ENCODE measurements around the gene PTK7. TPM values are rescaled to one million over a fixed set of nuclear protein-coding genes. Genes with fewer than 3 reads are reported as not detected.
A peak's percentile ranks its signal among the peaks of the same experiment; 100 is the strongest.

PTK7 gene
- total and polyA plus RNA-seq, 4 experiments from 2014 or later = 0.08 to 0.42 (median 0.26) TPM; not detected in 1

DNA sequence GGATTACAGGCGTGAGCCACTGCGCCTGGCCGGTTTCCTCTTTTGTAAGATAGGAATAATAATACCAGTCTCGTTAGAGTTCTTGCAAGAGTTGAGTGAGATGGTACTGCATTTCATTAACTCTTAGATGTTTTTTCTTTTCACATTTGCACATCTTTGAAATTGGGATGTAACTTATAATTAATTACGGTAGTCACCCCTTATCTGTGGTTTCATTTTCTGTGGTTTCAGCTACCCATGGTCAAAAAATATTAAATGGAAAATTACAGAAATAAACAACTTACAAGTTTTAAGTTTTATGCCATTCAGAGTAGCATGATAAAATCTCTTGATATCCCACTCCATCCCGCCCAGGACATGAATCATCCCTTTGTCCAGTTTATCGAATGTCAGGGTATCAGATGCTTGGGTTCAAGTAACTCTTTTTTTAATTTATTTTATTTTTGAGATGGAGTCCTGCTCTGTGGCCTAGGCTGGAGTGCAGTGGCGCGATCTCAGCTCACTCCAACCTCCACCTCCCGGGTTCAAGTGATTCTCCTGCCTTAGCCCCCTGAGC, 15.4 kb downstream of the PTK7 start:
- Histone ChIP-seq H3K4me3 (ENCODE audit: low read length in 2 of 2) (no peak overlapping the region), H3K9me3 (ENCODE audit: control insufficient read depth in 1 of 2, low read length in 2 of 2) (no peaks in the 10 kb centered on the region), H3K27ac (ENCODE audit: low read depth, low read length) (no peak overlapping the region), H3K36me3 (ENCODE audit: insufficient read depth, low read length) (no peaks in the 10 kb centered on the region), H3K4me1 (ENCODE audit: insufficient read depth, low read length) (peaks cover 15% of the 10 kb centered on the region), H3K27me3 (ENCODE audit: insufficient read depth, low read length) (no peaks in the 10 kb centered on the region)
- Mint-ChIP-seq H3K4me3 (no peak overlapping the region), H3K36me3 (no peaks in the 10 kb centered on the region), H3K27ac (no peak overlapping the region), H3K9me3 (no peaks in the 10 kb centered on the region), H3K4me1 (peaks cover 12 to 22% (median 15%) of the 10 kb centered on the region in 4 donors), H3K27me3 (no peaks in the 10 kb centered on the region)
- ChIA-PET POLR2A (ENCODE audit: partially characterized antibody) (no interaction called here), CTCF (ENCODE audit: partially characterized antibody) (no interaction called here)
- intact Hi-C loops (cut with micrococcal nuclease) = no loop called here
- no peak for DNase-seq

DNA sequence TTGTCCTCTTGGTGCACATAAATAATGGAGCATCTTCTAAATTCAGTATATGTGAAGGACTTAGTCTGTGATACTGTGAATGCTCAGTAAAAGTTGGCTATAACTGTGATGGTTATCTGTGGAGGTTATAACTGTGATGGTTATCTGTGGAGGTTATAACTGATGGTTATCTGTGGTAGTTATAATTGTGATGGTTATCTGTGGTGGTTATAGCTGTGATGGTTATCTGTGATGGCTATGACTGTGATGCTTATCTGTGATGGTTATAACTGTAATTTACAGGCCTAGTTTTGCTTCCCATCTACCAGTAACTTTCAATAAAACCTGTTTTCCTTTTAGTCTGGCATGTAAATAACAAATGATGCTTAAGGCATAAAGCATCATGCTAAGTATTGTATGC, 16.5 kb downstream of the PTK7 start:
- Histone ChIP-seq H3K36me3 (ENCODE audit: insufficient read depth, low read length) (no peaks in the 10 kb centered on the region), H3K4me1 (ENCODE audit: insufficient read depth, low read length) (peaks cover 15% of the 10 kb centered on the region), H3K27ac (ENCODE audit: low read depth, low read length) (no peak overlapping the region), H3K27me3 (ENCODE audit: insufficient read depth, low read length) (no peaks in the 10 kb centered on the region), H3K9me3 (ENCODE audit: control insufficient read depth in 1 of 2, low read length in 2 of 2) (no peaks in the 10 kb centered on the region), H3K4me3 (ENCODE audit: low read length in 2 of 2) (no peak overlapping the region)
- H3K36me3 Mint-ChIP-seq = no peaks in the 10 kb centered on the region
- peak overlapping the region in 4 of 7 donors; percentile 4 to 58 (median 14) for H3K27ac Mint-ChIP-seq
- ChIA-PET POLR2A (ENCODE audit: partially characterized antibody) (no interaction called here), CTCF (ENCODE audit: partially characterized antibody) (no interaction called here)
- intact Hi-C loops (cut with micrococcal nuclease) = no loop called here
- H3K9me3 Mint-ChIP-seq = no peaks in the 10 kb centered on the region
- peaks cover 12 to 22% (median 15%) of the 10 kb centered on the region in 4 donors for H3K4me1 Mint-ChIP-seq
- H3K27me3 Mint-ChIP-seq = no peaks in the 10 kb centered on the region
- peak in 1 of 5 donors; percentile 12 for DNase-seq
- H3K4me3 Mint-ChIP-seq = peak overlapping the region in 5 of 8 donors; percentile 3 to 48 (median 25)

DNA sequence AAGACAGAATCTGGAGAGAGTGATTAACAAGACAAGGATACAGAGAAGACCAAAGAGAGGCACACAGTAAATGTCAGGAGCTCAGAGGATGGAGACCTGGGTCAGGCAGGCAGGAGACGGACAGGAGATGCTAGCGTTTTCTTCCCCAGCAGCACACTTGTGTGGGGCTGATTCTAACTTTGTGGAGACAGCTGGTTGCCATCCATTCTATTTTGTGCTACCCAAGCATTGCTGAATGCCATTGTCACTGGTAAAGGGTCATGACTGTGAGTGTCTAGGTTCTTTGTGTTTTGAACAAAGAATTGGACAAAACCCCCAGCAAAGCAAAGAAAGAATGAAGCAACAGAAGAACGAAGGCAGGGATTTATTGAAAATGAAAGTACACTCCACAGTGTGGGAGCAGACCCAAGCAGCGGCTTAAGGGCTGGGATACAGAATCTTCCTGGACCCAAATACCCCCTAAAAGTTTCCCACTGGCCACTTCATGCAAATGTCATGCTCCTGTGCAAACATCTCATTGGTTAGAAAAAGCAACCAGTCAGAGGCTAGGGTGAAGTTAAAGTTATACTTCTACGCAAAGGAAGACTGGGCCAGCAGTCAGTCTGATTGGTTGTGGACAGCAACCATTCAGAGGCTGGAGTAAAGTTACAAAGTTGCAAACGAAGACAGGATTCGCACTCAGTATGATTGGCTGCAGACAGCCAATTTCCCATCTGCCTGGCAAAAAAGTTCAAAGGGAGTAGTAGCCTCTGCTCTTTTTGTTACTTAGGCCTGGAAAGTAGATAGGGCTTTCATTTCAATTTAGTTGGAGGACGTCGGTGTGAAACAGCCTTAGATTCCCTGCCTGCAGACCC, 17.5 kb downstream of the PTK7 start:
- POLR2A ChIA-PET (ENCODE audit: partially characterized antibody) = no interaction called here
- peak overlapping the region in 3 of 7 donors; percentile 18 to 88 (median 41) for H3K27ac Mint-ChIP-seq
- intact Hi-C loops (cut with micrococcal nuclease) = no loop called here
- peak overlapping the region; percentile 12 to 77 (median 58) for H3K4me3 Mint-ChIP-seq
- H3K4me1 Mint-ChIP-seq = peaks cover 12 to 22% (median 15%) of the 10 kb centered on the region in 4 donors
- no peaks in the 10 kb centered on the region for H3K9me3 ChIP-seq (ENCODE audit: control insufficient read depth in 1 of 2, low read length in 2 of 2)
- H3K9me3 Mint-ChIP-seq = no peaks in the 10 kb centered on the region
- no peaks in the 10 kb centered on the region for H3K27me3 ChIP-seq (ENCODE audit: insufficient read depth, low read length)
- no peaks in the 10 kb centered on the region for H3K27me3 Mint-ChIP-seq
- no peak overlapping the region for H3K4me3 ChIP-seq (ENCODE audit: low read length in 2 of 2)
- CTCF ChIA-PET (ENCODE audit: partially characterized antibody) = no interaction called here
- no peaks in the 10 kb centered on the region for H3K36me3 Mint-ChIP-seq
- H3K27ac ChIP-seq (ENCODE audit: low read depth, low read length) = no peak overlapping the region
- H3K36me3 ChIP-seq (ENCODE audit: insufficient read depth, low read length) = no peaks in the 10 kb centered on the region
- peak in 1 of 5 donors; percentile 4 for DNase-seq
- peaks cover 15% of the 10 kb centered on the region for H3K4me1 ChIP-seq (ENCODE audit: insufficient read depth, low read length)

DNA sequence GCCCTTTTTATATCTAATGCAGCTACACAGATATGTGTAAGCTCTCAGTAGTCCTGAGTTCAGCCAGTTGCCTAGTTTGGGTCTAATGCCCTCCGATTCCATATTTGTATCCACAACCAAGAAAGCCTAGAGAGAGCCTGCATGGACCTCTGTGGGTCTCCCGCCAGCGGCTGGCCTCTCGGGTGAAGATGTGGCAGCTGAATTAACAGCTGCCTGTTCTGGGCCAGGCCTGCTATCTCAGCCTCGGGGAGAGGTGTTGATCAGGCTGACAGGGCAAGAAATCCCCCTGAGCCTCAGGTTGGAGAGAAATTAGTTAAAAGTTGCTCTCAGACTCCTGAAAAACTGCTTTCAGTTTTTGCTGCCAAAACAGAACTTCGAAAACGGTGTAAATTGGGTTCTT, 19.8 kb downstream of the PTK7 start:
- H3K4me1 ChIP-seq (ENCODE audit: insufficient read depth, low read length) = peaks cover 15% of the 10 kb centered on the region
- H3K4me3 ChIP-seq (ENCODE audit: low read length in 2 of 2) = no peak overlapping the region
- H3K36me3 Mint-ChIP-seq = no peaks in the 10 kb centered on the region
- ChIA-PET POLR2A (ENCODE audit: partially characterized antibody) (interaction anchor here (1.4 kb wide), 1 partner anchor 42 kb away, joined by 3 read pairs; the partner anchor contains the start of gene CUL7), CTCF (ENCODE audit: partially characterized antibody) (no interaction called here)
- H3K27me3 Mint-ChIP-seq = no peaks in the 10 kb centered on the region
- no peaks in the 10 kb centered on the region for H3K36me3 ChIP-seq (ENCODE audit: insufficient read depth, low read length)
- H3K27ac ChIP-seq (ENCODE audit: low read depth, low read length) = no peak overlapping the region
- no peaks in the 10 kb centered on the region for H3K27me3 ChIP-seq (ENCODE audit: insufficient read depth, low read length)
- no peaks in the 10 kb centered on the region for H3K9me3 Mint-ChIP-seq
- no peak for DNase-seq
- no peaks in the 10 kb centered on the region for H3K9me3 ChIP-seq (ENCODE audit: control insufficient read depth in 1 of 2, low read length in 2 of 2)
- peaks cover 12 to 22% (median 15%) of the 10 kb centered on the region in 4 donors for H3K4me1 Mint-ChIP-seq
- intact Hi-C loops (cut with micrococcal nuclease) = no loop called here
- H3K4me3 Mint-ChIP-seq = no peak overlapping the region
- H3K27ac Mint-ChIP-seq = peak overlapping the region in 1 of 7 donors; percentile 16

DNA sequence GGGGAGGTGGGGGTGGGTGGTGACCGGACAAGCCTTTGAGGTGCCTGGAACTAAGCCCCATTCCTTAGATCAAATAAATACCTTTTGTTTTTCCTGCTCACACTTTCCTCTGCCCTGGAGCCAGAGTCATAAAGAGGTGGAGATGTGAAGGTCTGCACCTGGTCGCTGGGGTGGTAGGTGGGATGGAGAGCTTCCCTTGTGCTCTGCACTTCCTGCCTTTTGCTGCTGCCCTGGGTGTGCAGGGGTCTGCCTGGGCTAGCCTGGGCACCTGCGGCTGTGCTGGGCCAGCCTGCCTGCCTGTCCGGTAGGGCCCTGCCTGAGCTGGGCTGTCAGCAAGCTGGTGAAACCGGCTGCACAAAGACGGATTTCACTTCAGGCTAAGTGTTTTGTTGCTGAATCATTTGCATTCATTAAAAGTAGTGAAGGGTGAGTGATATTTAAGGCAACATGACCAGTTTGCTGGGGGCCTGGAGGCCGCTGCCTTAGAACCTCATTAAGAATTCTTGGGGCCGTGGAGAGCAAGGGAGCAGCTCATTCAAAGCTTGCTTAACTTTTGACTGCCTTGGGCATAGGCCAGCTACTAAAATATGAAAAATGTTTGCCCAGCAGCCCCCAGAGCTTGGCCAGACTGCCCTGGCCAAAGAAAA, 20.5 kb downstream of the PTK7 start:
- Histone ChIP-seq H3K27me3 (ENCODE audit: insufficient read depth, low read length) (no peaks in the 10 kb centered on the region), H3K4me1 (ENCODE audit: insufficient read depth, low read length) (peaks cover 15% of the 10 kb centered on the region), H3K36me3 (ENCODE audit: insufficient read depth, low read length) (no peaks in the 10 kb centered on the region), H3K4me3 (ENCODE audit: low read length in 2 of 2) (no peak overlapping the region), H3K27ac (ENCODE audit: low read depth, low read length) (no peak overlapping the region), H3K9me3 (ENCODE audit: control insufficient read depth in 1 of 2, low read length in 2 of 2) (no peaks in the 10 kb centered on the region)
- Mint-ChIP-seq H3K27me3 (no peaks in the 10 kb centered on the region), H3K9me3 (no peaks in the 10 kb centered on the region), H3K4me1 (peaks cover 12 to 22% (median 15%) of the 10 kb centered on the region in 4 donors), H3K4me3 (no peak overlapping the region), H3K36me3 (no peaks in the 10 kb centered on the region), H3K27ac (no peak overlapping the region)
- intact Hi-C loops (cut with micrococcal nuclease) = no loop called here
- POLR2A ChIA-PET (ENCODE audit: partially characterized antibody) = interaction anchor here (1.4 kb wide), 1 partner anchor 43 kb away, joined by 3 read pairs; the partner anchor contains the start of gene CUL7
- CTCF ChIA-PET (ENCODE audit: partially characterized antibody) = interaction anchor here (0.6 kb wide), 1 partner anchor 186 kb away, joined by 3 read pairs; no protein-coding TSS in a partner anchor
- no peak for DNase-seq

DNA sequence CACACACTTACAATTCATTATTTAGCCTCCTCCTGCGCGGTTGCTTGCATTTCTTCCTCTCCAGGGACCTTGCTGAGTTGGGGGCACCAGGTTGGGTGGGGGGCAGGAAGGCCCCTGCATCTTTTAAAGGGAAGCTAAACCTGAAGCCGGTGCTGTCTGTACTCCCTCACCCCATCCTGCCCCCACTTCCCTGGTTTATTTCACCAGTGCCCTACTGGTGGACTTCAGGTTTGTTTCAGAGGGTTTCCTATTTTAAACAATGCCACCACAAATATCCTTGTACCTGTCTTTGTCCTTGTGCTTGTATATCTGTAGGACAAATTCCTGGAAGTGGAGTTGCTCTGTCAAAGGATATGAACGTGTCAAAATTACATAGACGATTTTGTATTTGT, 21.0 kb downstream of the PTK7 start:
- intact Hi-C loops (cut with micrococcal nuclease) = no loop called here
- no peak overlapping the region for H3K27ac Mint-ChIP-seq
- H3K9me3 ChIP-seq (ENCODE audit: control insufficient read depth in 1 of 2, low read length in 2 of 2) = no peaks in the 10 kb centered on the region
- ChIA-PET CTCF (ENCODE audit: partially characterized antibody) (interaction anchor here (0.6 kb wide), 1 partner anchor 187 kb away, joined by 3 read pairs; no protein-coding TSS in a partner anchor), POLR2A (ENCODE audit: partially characterized antibody) (no interaction called here)
- H3K27me3 Mint-ChIP-seq = no peaks in the 10 kb centered on the region
- H3K27me3 ChIP-seq (ENCODE audit: insufficient read depth, low read length) = no peaks in the 10 kb centered on the region
- peaks cover 15% of the 10 kb centered on the region for H3K4me1 ChIP-seq (ENCODE audit: insufficient read depth, low read length)
- no peak overlapping the region for H3K4me3 ChIP-seq (ENCODE audit: low read length in 2 of 2)
- no peaks in the 10 kb centered on the region for H3K9me3 Mint-ChIP-seq
- H3K4me3 Mint-ChIP-seq = no peak overlapping the region
- no peaks in the 10 kb centered on the region for H3K36me3 ChIP-seq (ENCODE audit: insufficient read depth, low read length)
- no peaks in the 10 kb centered on the region for H3K36me3 Mint-ChIP-seq
- peaks cover 12 to 22% (median 15%) of the 10 kb centered on the region in 4 donors for H3K4me1 Mint-ChIP-seq
- DNase-seq = no peak
- no peak overlapping the region for H3K27ac ChIP-seq (ENCODE audit: low read depth, low read length)

DNA sequence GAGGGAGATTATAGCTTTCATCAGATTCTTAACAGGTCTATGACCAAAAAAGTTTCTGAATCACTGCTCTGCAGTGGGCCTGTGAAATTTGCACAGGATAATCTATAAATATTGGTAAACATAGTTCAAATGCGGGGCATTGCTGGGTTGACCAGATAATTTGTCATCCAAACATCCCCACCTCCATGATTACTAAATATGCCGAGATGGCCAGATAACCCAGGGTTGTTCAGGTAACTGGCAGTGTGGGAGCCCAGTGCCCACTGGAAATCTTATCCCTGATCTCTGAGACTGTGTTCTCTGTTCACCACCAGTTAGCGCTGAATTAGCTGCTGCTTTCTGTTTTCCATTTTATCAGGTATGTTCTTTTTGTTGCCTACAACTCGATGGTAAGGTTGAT, 21.4 kb downstream of the PTK7 start:
- Histone ChIP-seq H3K4me1 (ENCODE audit: insufficient read depth, low read length) (peaks cover 15% of the 10 kb centered on the region), H3K4me3 (ENCODE audit: low read length in 2 of 2) (no peak overlapping the region), H3K9me3 (ENCODE audit: control insufficient read depth in 1 of 2, low read length in 2 of 2) (no peaks in the 10 kb centered on the region), H3K27me3 (ENCODE audit: insufficient read depth, low read length) (no peaks in the 10 kb centered on the region), H3K27ac (ENCODE audit: low read depth, low read length) (no peak overlapping the region), H3K36me3 (ENCODE audit: insufficient read depth, low read length) (no peaks in the 10 kb centered on the region)
- Mint-ChIP-seq H3K4me3 (no peak overlapping the region), H3K27me3 (no peaks in the 10 kb centered on the region), H3K4me1 (peaks cover 10 to 20% (median 14%) of the 10 kb centered on the region in 4 donors), H3K27ac (no peak overlapping the region), H3K9me3 (no peaks in the 10 kb centered on the region), H3K36me3 (no peaks in the 10 kb centered on the region)
- DNase-seq = no peak
- intact Hi-C loops (cut with micrococcal nuclease) = no loop called here
- ChIA-PET POLR2A (ENCODE audit: partially characterized antibody) (no interaction called here), CTCF (ENCODE audit: partially characterized antibody) (no interaction called here)
